ENCODE results near the gene NEK11. TPM values are rescaled to one million over a fixed set of nuclear protein-coding genes. Genes with fewer than 3 reads are reported as not detected.

NEK11 gene
- total and polyA plus RNA-seq, 12 donors, result 5.2 to 19.8 (median 9.8) TPM

GRCh38 chr3:131338948-131339640 is 312.4 kb downstream of the NEK11 start:
- no peak overlapping the region for H3K27ac ChIP-seq
- 73 to 80% (median 77%) methylated on average over 3 of the region's 3 CpGs for WGBS, 4 donors

GRCh38 chr3:131341761-131342160 is 315.1 kb downstream of the NEK11 start:
- WGBS, 4 donors, result 94 to 100% (median 97%) methylated on average over 2 of the region's 2 CpGs
- H3K36me3 ChIP-seq (replicated peaks in 1 of 2), result no peaks in the 10 kb centered on the region
- no peaks in the 10 kb centered on the region for H3K9me3 ChIP-seq (replicated peaks in 1 of 3)
- no peak for DNase-seq
- no peaks in the 10 kb centered on the region for H3K4me1 ChIP-seq (replicated peaks in 1 of 2)
- intact Hi-C loops (cut with DNase I), result no loop called here
- no peak for TF ChIP-seq POLR2A (IDR thresholded peaks at IDR 0.05)
- no peak for TF ChIP-seq CTCF (IDR thresholded peaks at IDR 0.05)
- H3K27ac ChIP-seq, result no peak overlapping the region
- no peak overlapping the region for H3K4me3 ChIP-seq
- H3K27me3 ChIP-seq, result no peaks in the 10 kb centered on the region

More at GRCh38 chr3:131338948-131339640, 312.4 kb downstream of the NEK11 start:
- no peaks in the 10 kb centered on the region for H3K36me3 ChIP-seq (replicated peaks in 1 of 2)
- no peak overlapping the region for H3K4me3 ChIP-seq
- H3K27me3 ChIP-seq, result no peaks in the 10 kb centered on the region
- no peak for DNase-seq
- H3K9me3 ChIP-seq (replicated peaks in 1 of 3), result no peaks in the 10 kb centered on the region
- no peaks in the 10 kb centered on the region for H3K4me1 ChIP-seq (replicated peaks in 1 of 2)
- intact Hi-C loops (cut with DNase I), result no loop called here
- no peak for TF ChIP-seq CTCF (IDR thresholded peaks at IDR 0.05)
- no peak for TF ChIP-seq POLR2A (IDR thresholded peaks at IDR 0.05)

- Histone ChIP-seq H3K4me3 (no peak overlapping the region), H3K36me3 (replicated peaks in 1 of 2) (no peaks in the 10 kb centered on the region), H3K9me3 (replicated peaks in 1 of 3) (no peaks in the 10 kb centered on the region), H3K27ac (peak overlapping the region in 1 of 5 donors; percentile 65), H3K4me1 (replicated peaks in 1 of 2) (peaks cover 0 to 14% of the 10 kb centered on the region in 2 donors), H3K27me3 (no peaks in the 10 kb centered on the region)
- intact Hi-C loops (cut with DNase I), result no loop called here
- no peak for DNase-seq
- WGBS, 4 donors, result 78 to 89% (median 86%) methylated on average over 2 of the region's 2 CpGs
- TF ChIP-seq CTCF (IDR thresholded peaks at IDR 0.05) (no peak), POLR2A (IDR thresholded peaks at IDR 0.05) (no peak)
Measured at GRCh38 chr3:131348911-131349310, 322.2 kb downstream of the NEK11 start.

- DNase-seq, result no peak
- WGBS, 4 donors, result 90 to 94% (median 92%) methylated on average over 5 of the region's 5 CpGs
- intact Hi-C loops (cut with DNase I), result no loop called here
- TF ChIP-seq POLR2A (IDR thresholded peaks at IDR 0.05), result no peak
- TF ChIP-seq CTCF (IDR thresholded peaks at IDR 0.05), result no peak
- no peaks in the 10 kb centered on the region for H3K36me3 ChIP-seq (replicated peaks in 1 of 2)
- H3K4me3 ChIP-seq, result no peak overlapping the region
- H3K4me1 ChIP-seq (replicated peaks in 1 of 2), result peaks cover 0 to 14% of the 10 kb centered on the region in 2 donors
- no peaks in the 10 kb centered on the region for H3K9me3 ChIP-seq (replicated peaks in 1 of 3)
- peak overlapping the region in 4 of 5 donors; percentile 15 to 71 (median 63) for H3K27ac ChIP-seq
- no peaks in the 10 kb centered on the region for H3K27me3 ChIP-seq
Measured at GRCh38 chr3:131349454-131349853, 322.8 kb downstream of the NEK11 start.
